ENCODE data around the gene CHRD. TPM values are rescaled to one million over a fixed set of nuclear protein-coding genes. Genes with fewer than 3 reads are reported as not detected.
A peak's percentile ranks its signal among the peaks of the same experiment; 100 is the strongest.

The CHRD gene
- total and polyA plus RNA-seq, 10 of the 15 experiments (the other 5 are each of a cell fraction or from before 2014, with no cell fraction given) = not detected

DNA sequence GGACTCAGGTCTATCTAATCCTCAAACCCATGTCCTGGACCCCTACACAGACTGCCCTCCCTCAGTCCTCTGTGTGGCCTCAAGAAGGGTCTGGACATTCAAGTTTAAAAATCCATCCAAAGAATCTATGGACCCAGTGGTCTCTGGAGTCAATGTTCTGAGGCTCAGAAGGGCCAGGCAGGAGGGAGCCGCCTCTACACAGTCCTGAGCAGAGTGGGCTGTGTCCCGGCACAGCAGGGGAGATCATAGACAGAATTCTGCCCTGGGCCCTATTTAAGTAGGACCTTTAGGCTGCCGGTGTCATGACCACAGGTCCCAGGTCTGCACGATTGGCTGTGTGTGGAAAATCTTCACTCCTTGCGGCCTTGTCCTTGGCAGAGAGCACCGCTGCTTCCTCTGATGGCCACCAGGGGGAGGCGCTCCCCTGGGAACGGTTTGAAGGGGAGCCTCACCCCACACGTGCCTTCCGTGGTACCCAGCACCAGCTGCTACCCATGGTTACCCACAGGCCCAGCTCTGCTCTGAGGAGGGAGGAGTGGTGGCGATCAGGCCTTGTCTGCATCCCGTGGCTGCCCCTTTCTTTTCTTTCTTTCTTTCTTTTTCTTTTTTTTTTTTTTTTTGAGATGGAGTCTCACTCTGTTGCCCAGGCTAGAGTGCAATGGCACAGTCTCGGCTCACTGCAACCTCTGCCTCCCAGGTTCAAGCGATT lies 37.9 kb downstream of the CHRD start:
- no peaks in the 10 kb centered on the region for H3K27me3 ChIP-seq (replicated peaks in 1 of 2; ENCODE audit: control insufficient read depth in 2 of 2, insufficient read depth in 2 of 2, low read length in 1 of 2)
- no peak overlapping the region for H3K4me3 ChIP-seq
- no peaks in the 10 kb centered on the region for H3K4me1 ChIP-seq (ENCODE audit: control insufficient read depth, insufficient read depth, low read length)
- WGBS (ENCODE audit: insufficient coverage, insufficient replicate concordance, low lambda C conversion rate, missing lambda C conversion rate) = 30% methylated on average over 14 of the region's 14 CpGs
- BruUV-seq (replicated peaks) = no TSS peak
- no peaks in the 10 kb centered on the region for H3K9me3 ChIP-seq (replicated peaks; ENCODE audit: control insufficient read depth, insufficient read depth, low read length)
- H3K27ac ChIP-seq (ENCODE audit: control insufficient read depth, insufficient read depth) = no peak overlapping the region
- FAIRE-seq = peak; percentile 86
- H3K79me2 ChIP-seq (ENCODE audit: control insufficient read depth, insufficient read depth, low read length) = no peaks in the 10 kb centered on the region
- intact Hi-C loops (cut with micrococcal nuclease; ENCODE audit: unreplicated experiment) (loop anchor here (1.0 to 5.0 kb wide), 2 partner anchors 96 to 125 kb away; no protein-coding TSS in a partner anchor), in situ Hi-C loops (cut with MboI) (no loop called here)
- DNase-seq (ENCODE audit: low read depth, low spot score) = peak; percentile 8
- ChIA-PET SMC1A (ENCODE audit: uncharacterized antibody, unreplicated experiment) (interaction anchor here (1.1 kb wide), 1 partner anchor 94 kb away, joined by 3 read pairs; no protein-coding TSS in a partner anchor), RAD21 (ENCODE audit: unreplicated experiment) (interaction anchor here (0.7 to 3.5 kb wide), 4 partner anchors 14 to 136 kb away, joined by 3 to 10 read pairs (median 4); no protein-coding TSS in a partner anchor), POLR2A (no interaction called here), CTCF (interaction anchor here (0.6 to 0.7 kb wide), 3 partner anchors 46 to 94 kb away, joined by 3 to 4 read pairs (median 4); no protein-coding TSS in a partner anchor)
- peak; percentile 100 for ATAC-seq
- no peak overlapping the region for H2AFZ ChIP-seq (ENCODE audit: control insufficient read depth, low read depth, low read length)
- no peak overlapping the region for H3K9ac ChIP-seq (ENCODE audit: control insufficient read depth, insufficient read depth, low read length)
- no peak overlapping the region for H3K4me2 ChIP-seq (ENCODE audit: control insufficient read depth, insufficient read depth)
- H3K36me3 ChIP-seq (ENCODE audit: control insufficient read depth in 2 of 2, insufficient read depth in 2 of 2, low read length in 1 of 2) = no peaks in the 10 kb centered on the region
- H4K20me1 ChIP-seq (ENCODE audit: control insufficient read depth, insufficient read depth) = no peaks in the 10 kb centered on the region
- TF ChIP-seq ASH2L (IDR thresholded peaks at IDR 0.05; ENCODE audit: borderline replicate concordance, low read depth) (no peak), TCF12 (IDR thresholded peaks at IDR 0.05; ENCODE audit: low read depth, low read length) (peak; percentile 37; the same call in 1 of the 2 replicates), NBN (IDR thresholded peaks at IDR 0.05) (0 out of 2 replicates have a peak, but pooled peaks have one; percentile 46), RB1 (IDR thresholded peaks at IDR 0.05; ENCODE audit: borderline replicate concordance) (peak; percentile 85; the same call in 1 of the 2 replicates), SUZ12 (IDR thresholded peaks at IDR 0.05; ENCODE audit: unreplicated experiment) (no peak), SMARCA5 (IDR thresholded peaks at IDR 0.05) (0 out of 2 replicates have a peak, but pooled peaks have one; percentile 49), IRF4 (IDR thresholded peaks at IDR 0.05; ENCODE audit: low read depth, low read length) (peak; percentile 49; the same call in 1 of the 2 replicates), RUNX3 (IDR thresholded peaks at IDR 0.05; ENCODE audit: low read length) (peak; percentile 34; the same call in 1 of the 2 replicates), MEF2B (IDR thresholded peaks at IDR 0.05; ENCODE audit: partially characterized antibody, poor library complexity, severe bottlenecking) (peak; percentile 99), RAD21 (IDR thresholded peaks at IDR 0.05; ENCODE audit: insufficient read depth, low read depth, low read length) (peak; percentile 77), WRNIP1 (IDR thresholded peaks at IDR 0.05; ENCODE audit: borderline replicate concordance, low read depth, low read length) (no peak), IKZF1 (conservative IDR thresholded peaks at IDR 0.05) (no peak), EP300 (IDR thresholded peaks at IDR 0.05; ENCODE audit: borderline replicate concordance in 1 of 2, control insufficient read depth in 1 of 2, low read depth in 2 of 2, low read length in 2 of 2) (no peak), SMAD5 (IDR thresholded peaks at IDR 0.05; ENCODE audit: low read depth) (no peak)
- TF ChIP-seq, protein P1, sequence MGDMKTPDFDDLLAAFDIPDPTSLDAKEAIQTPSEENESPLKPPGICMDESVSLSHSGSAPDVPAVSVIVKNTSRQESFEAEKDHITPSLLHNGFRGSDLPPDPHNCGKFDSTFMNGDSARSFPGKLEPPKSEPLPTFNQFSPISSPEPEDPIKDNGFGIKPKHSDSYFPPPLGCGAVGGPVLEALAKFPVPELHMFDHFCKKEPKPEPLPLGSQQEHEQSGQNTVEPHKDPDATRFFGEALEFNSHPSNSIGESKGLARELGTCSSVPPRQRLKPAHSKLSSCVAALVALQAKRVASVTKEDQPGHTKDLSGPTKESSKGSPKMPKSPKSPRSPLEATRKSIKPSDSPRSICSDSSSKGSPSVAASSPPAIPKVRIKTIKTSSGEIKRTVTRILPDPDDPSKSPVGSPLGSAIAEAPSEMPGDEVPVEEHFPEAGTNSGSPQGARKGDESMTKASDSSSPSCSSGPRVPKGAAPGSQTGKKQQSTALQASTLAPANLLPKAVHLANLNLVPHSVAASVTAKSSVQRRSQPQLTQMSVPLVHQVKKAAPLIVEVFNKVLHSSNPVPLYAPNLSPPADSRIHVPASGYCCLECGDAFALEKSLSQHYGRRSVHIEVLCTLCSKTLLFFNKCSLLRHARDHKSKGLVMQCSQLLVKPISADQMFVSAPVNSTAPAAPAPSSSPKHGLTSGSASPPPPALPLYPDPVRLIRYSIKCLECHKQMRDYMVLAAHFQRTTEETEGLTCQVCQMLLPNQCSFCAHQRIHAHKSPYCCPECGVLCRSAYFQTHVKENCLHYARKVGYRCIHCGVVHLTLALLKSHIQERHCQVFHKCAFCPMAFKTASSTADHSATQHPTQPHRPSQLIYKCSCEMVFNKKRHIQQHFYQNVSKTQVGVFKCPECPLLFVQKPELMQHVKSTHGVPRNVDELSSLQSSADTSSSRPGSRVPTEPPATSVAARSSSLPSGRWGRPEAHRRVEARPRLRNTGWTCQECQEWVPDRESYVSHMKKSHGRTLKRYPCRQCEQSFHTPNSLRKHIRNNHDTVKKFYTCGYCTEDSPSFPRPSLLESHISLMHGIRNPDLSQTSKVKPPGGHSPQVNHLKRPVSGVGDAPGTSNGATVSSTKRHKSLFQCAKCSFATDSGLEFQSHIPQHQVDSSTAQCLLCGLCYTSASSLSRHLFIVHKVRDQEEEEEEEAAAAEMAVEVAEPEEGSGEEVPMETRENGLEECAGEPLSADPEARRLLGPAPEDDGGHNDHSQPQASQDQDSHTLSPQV (IDR thresholded peaks at IDR 0.05) = no peak
- TF ChIP-seq, protein P2, sequence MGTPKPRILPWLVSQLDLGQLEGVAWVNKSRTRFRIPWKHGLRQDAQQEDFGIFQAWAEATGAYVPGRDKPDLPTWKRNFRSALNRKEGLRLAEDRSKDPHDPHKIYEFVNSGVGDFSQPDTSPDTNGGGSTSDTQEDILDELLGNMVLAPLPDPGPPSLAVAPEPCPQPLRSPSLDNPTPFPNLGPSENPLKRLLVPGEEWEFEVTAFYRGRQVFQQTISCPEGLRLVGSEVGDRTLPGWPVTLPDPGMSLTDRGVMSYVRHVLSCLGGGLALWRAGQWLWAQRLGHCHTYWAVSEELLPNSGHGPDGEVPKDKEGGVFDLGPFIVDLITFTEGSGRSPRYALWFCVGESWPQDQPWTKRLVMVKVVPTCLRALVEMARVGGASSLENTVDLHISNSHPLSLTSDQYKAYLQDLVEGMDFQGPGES (IDR thresholded peaks at IDR 0.05) = no peak
- TF ChIP-seq, protein P3, sequence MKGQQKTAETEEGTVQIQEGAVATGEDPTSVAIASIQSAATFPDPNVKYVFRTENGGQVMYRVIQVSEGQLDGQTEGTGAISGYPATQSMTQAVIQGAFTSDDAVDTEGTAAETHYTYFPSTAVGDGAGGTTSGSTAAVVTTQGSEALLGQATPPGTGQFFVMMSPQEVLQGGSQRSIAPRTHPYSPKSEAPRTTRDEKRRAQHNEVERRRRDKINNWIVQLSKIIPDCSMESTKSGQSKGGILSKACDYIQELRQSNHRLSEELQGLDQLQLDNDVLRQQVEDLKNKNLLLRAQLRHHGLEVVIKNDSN (IDR thresholded peaks at IDR 0.05; ENCODE audit: borderline replicate concordance, extremely low read length, insufficient read depth, low read depth, low read length) = peak; percentile 69

Data from GM12878 (cell line).